H9 (cell line): ENCODE measurements around the gene ZNF200. TPM values are rescaled to one million over a fixed set of nuclear protein-coding genes. Genes with fewer than 3 reads are reported as not detected.

Source experiments
- DNase-seq: peaks from one replicate; pipeline ENCODE4 v3.0.0-alpha.2; 2017
- H2AFZ ChIP-seq: one replicate; pipeline ENCODE4 v1.6.1; 2013; ENCODE audit warnings: mild to moderate bottlenecking, low read length, control low read depth, moderate library complexity
- H2AK5ac ChIP-seq: 2 replicates; pipeline ENCODE4 v1.6.1; 2013; ENCODE audit warnings: low read length, control low read depth, mixed read lengths; ENCODE audit not compliant: insufficient read length
- H2BK120ac ChIP-seq: one replicate; pipeline ENCODE4 v1.6.1; 2013; ENCODE audit warnings: low read depth, mild to moderate bottlenecking, low read length, control low read depth, inconsistent platforms; ENCODE audit not compliant: poor library complexity, severe bottlenecking
- H2BK12ac ChIP-seq: 2 replicates; pipeline ENCODE4 v1.6.1; 2013; ENCODE audit warnings: low read length, control low read depth, mixed read lengths, low read depth; ENCODE audit not compliant: insufficient read length
- H2BK15ac ChIP-seq: 2 replicates; pipeline ENCODE4 v1.6.1; 2013; ENCODE audit warnings: low read depth, low read length, control low read depth
- H2BK20ac ChIP-seq: one replicate; pipeline ENCODE4 v1.6.1; 2013; ENCODE audit warnings: low read depth, mild to moderate bottlenecking, low read length, control low read depth, inconsistent platforms; ENCODE audit not compliant: poor library complexity, severe bottlenecking
- H2BK5ac ChIP-seq: 2 replicates; pipeline ENCODE4 v1.6.1; 2013; ENCODE audit warnings: low read length, control low read depth, mixed read lengths; ENCODE audit not compliant: insufficient read length
- H3K14ac ChIP-seq: 2 replicates; pipeline ENCODE4 v1.6.1; 2013; ENCODE audit warnings: low read length, control low read depth; ENCODE audit not compliant: insufficient read depth
- H3K18ac ChIP-seq: 2 replicates; pipeline ENCODE4 v1.6.1; 2013; ENCODE audit warnings: low read depth, mild to moderate bottlenecking, mixed read lengths, low read length, control low read depth; ENCODE audit not compliant: insufficient read length
- H3K23ac ChIP-seq: 2 replicates; pipeline ENCODE4 v1.6.1; 2013; ENCODE audit warnings: low read length, control low read depth, mixed read lengths, low read depth; ENCODE audit not compliant: insufficient read length
- H3K23me2 ChIP-seq: 2 replicates; pipeline ENCODE4 v1.6.1; 2013; ENCODE audit warnings: low read depth, mild to moderate bottlenecking, mixed read lengths, low read length, control low read depth; ENCODE audit not compliant: insufficient read length, poor library complexity, severe bottlenecking
- H3K27ac ChIP-seq: 2 replicates; pipeline ENCODE4 v1.5.1; 2013; ENCODE audit warnings: low read length, control low read depth, mixed read lengths, low read depth; ENCODE audit not compliant: insufficient read length
- H3K27me3 ChIP-seq: 2 replicates; pipeline ENCODE4 v1.6.1; 2013; ENCODE audit warnings: low read length, control low read depth, inconsistent platforms; ENCODE audit not compliant: insufficient read depth
- H3K4ac ChIP-seq: 2 replicates; pipeline ENCODE4 v1.6.1; 2013; ENCODE audit warnings: low read depth, mild to moderate bottlenecking, control low read depth, inconsistent platforms, low read length, moderate library complexity
- H3K4me1 ChIP-seq: 2 replicates; pipeline ENCODE4 v1.6.1; 2013; ENCODE audit warnings: low read length, control low read depth, inconsistent platforms; ENCODE audit not compliant: insufficient read depth
- H3K4me2 ChIP-seq: 2 replicates; pipeline ENCODE4 v1.6.1; 2013; ENCODE audit warnings: low read length, control low read depth, mixed read lengths; ENCODE audit not compliant: insufficient read length, insufficient read depth
- H3K56ac ChIP-seq: 2 replicates; pipeline ENCODE4 v1.6.1; 2013; ENCODE audit warnings: low read depth, mild to moderate bottlenecking, mixed read lengths, low read length, control low read depth; ENCODE audit not compliant: insufficient read length
- H3K79me1 ChIP-seq: 2 replicates; pipeline ENCODE4 v1.6.1; 2013; ENCODE audit warnings: low read depth, mild to moderate bottlenecking, moderate library complexity, low read length, control low read depth, inconsistent platforms; ENCODE audit not compliant: insufficient read depth, poor library complexity, severe bottlenecking
- H3K79me2 ChIP-seq: 2 replicates; pipeline ENCODE4 v1.6.1; 2013; ENCODE audit warnings: low read length, control low read depth, inconsistent platforms; ENCODE audit not compliant: insufficient read depth
- H3K9ac ChIP-seq: 2 replicates; pipeline ENCODE4 v1.6.1; 2013; ENCODE audit warnings: low read length, control low read depth, mixed read lengths; ENCODE audit not compliant: insufficient read length; ENCODE audit errors: extremely low read depth
- H3K9me3 ChIP-seq: one replicate; pipeline ENCODE4 v1.6.1; 2013; ENCODE audit warnings: low read depth, low read length, inconsistent platforms; ENCODE audit not compliant: control insufficient read depth
- H3T11ph ChIP-seq: one replicate; pipeline ENCODE4 v1.6.1; 2013; ENCODE audit warnings: mild to moderate bottlenecking, low read length, control low read depth, inconsistent platforms
- H4K20me1 ChIP-seq: one replicate; pipeline ENCODE4 v1.6.1; 2013; ENCODE audit not compliant: control insufficient read depth, insufficient read length, insufficient read depth
- H4K5ac ChIP-seq: 2 replicates; pipeline ENCODE4 v1.6.1; 2013; ENCODE audit warnings: low read depth, mild to moderate bottlenecking, mixed read lengths, low read length, control low read depth; ENCODE audit not compliant: insufficient read length
- H4K8ac ChIP-seq: replicated peaks from 2 replicates; pipeline ENCODE4 v1.6.1; 2013; ENCODE audit warnings: low read length, control low read depth, mixed read lengths, low read depth; ENCODE audit not compliant: insufficient read length
- H4K91ac ChIP-seq: 2 replicates; pipeline ENCODE4 v1.6.1; 2013; ENCODE audit warnings: low read depth, mild to moderate bottlenecking, moderate library complexity, mixed read lengths, low read length, control low read depth; ENCODE audit not compliant: insufficient read length
- H3K27ac Mint-ChIP-seq, 3 experiments: 2 replicates in 2 of 3; 3 replicates in 1 of 3; pipeline ENCODE4 v1.8.0; 2020 to 2021; ENCODE audit warnings: mixed read lengths in 3 of 3, mild to moderate bottlenecking in 1 of 3, moderate library complexity in 1 of 3
- H3K27me3 Mint-ChIP-seq: 2 replicates; pipeline ENCODE4 v1.8.0; 2021; ENCODE audit warnings: low read depth, mild to moderate bottlenecking, moderate library complexity, mixed read lengths
- H3K36me3 Mint-ChIP-seq, 3 experiments: 2 replicates in 2 of 3; 3 replicates in 1 of 3; pipeline ENCODE4 v1.8.0; 2020 to 2021; ENCODE audit warnings: low read depth in 3 of 3, mixed read lengths in 3 of 3; ENCODE audit not compliant: insufficient read depth in 1 of 3
- H3K4me1 Mint-ChIP-seq, 2 experiments: 2 replicates each; pipeline ENCODE4 v1.8.0; 2020; ENCODE audit warnings: mixed read lengths in 2 of 2
- H3K4me3 Mint-ChIP-seq, 2 experiments: 2 replicates in 1 of 2; 3 replicates in 1 of 2; pipeline ENCODE4 v1.8.0; 2020 to 2021; ENCODE audit warnings: mild to moderate bottlenecking in 2 of 2, mixed read lengths in 2 of 2, moderate library complexity in 1 of 2
- H3K9me3 Mint-ChIP-seq, 2 experiments: 2 replicates in 1 of 2; 3 replicates in 1 of 2; pipeline ENCODE4 v1.8.0; 2020; ENCODE audit warnings: mild to moderate bottlenecking in 2 of 2, mixed read lengths in 2 of 2, moderate library complexity in 1 of 2
- WGBS: extraction: QIAGEN DNeasy Blood & Tissue Kit; methylation state at CpG from one replicate; pipeline ENCODE4 v1.1.7; 2013; ENCODE audit warnings: missing lambda C conversion rate, low lambda C conversion rate, mixed read lengths; ENCODE audit not compliant: insufficient read length; ENCODE audit errors: extremely low coverage; 5-methylcytosine and 5-hydroxymethylcytosine counted together
- total RNA-seq: library from RNA; stranded (reverse); gene quantifications from 2 replicates; pipeline ENCODE4 v1.2.1, GENCODE V29; 2021
- TF ChIP-seq, protein P1 (sequence below): fragments of 200-600 bp; sonication (generic); conservative IDR thresholded peaks from 3 replicates; pipeline ENCODE4 v1.8.0; 2021; ENCODE audit warnings: antibody characterized with exemption, mild to moderate bottlenecking

The ZNF200 gene
- total RNA-seq, 1 experiment from 2014 or later: 14.9 TPM

GRCh38 chr16:3220839-3221238 is 14.1 kb downstream of the ZNF200 start:
- H3K9me3 ChIP-seq: peaks cover 34% of the 10 kb centered on the region
- H2BK5ac ChIP-seq: no peak overlapping the region
- TF ChIP-seq, protein P1, sequence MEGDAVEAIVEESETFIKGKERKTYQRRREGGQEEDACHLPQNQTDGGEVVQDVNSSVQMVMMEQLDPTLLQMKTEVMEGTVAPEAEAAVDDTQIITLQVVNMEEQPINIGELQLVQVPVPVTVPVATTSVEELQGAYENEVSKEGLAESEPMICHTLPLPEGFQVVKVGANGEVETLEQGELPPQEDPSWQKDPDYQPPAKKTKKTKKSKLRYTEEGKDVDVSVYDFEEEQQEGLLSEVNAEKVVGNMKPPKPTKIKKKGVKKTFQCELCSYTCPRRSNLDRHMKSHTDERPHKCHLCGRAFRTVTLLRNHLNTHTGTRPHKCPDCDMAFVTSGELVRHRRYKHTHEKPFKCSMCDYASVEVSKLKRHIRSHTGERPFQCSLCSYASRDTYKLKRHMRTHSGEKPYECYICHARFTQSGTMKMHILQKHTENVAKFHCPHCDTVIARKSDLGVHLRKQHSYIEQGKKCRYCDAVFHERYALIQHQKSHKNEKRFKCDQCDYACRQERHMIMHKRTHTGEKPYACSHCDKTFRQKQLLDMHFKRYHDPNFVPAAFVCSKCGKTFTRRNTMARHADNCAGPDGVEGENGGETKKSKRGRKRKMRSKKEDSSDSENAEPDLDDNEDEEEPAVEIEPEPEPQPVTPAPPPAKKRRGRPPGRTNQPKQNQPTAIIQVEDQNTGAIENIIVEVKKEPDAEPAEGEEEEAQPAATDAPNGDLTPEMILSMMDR: no peak
- no peak overlapping the region for H3K56ac ChIP-seq
- Mint-ChIP-seq H3K27ac (no peak overlapping the region), H3K4me3 (no peak overlapping the region), H3K4me1 (no peaks in the 10 kb centered on the region), H3K36me3 (peaks cover 39 to 46% (median 43%) of the 10 kb centered on the region in 3 experiments), H3K9me3 (peaks cover 73 to 81% of the 10 kb centered on the region in 2 experiments), H3K27me3 (peaks cover 11% of the 10 kb centered on the region)
- H3K23me2 ChIP-seq: no peaks in the 10 kb centered on the region
- no peak overlapping the region for H2AK5ac ChIP-seq
- H2BK15ac ChIP-seq: no peak overlapping the region
- no peak overlapping the region for H3K27ac ChIP-seq
- H4K8ac ChIP-seq: no peak overlapping the region
- H3K18ac ChIP-seq: no peak overlapping the region
- H3T11ph ChIP-seq: no peak overlapping the region
- no peaks in the 10 kb centered on the region for H3K27me3 ChIP-seq
- H3K14ac ChIP-seq: no peak overlapping the region
- no CpG with 5 or more reads among the region's 10 CpGs for WGBS
- no peak overlapping the region for H2BK120ac ChIP-seq
- H4K91ac ChIP-seq: no peak overlapping the region
- H2BK20ac ChIP-seq: no peak overlapping the region
- no peak overlapping the region for H3K23ac ChIP-seq
- no peak overlapping the region for H3K4me2 ChIP-seq
- H2BK12ac ChIP-seq: no peak overlapping the region
- H3K79me2 ChIP-seq: no peaks in the 10 kb centered on the region
- no peak overlapping the region for H3K4ac ChIP-seq
- no peak for DNase-seq
- H4K20me1 ChIP-seq: no peaks in the 10 kb centered on the region
- no peak overlapping the region for H3K9ac ChIP-seq
- H2AFZ ChIP-seq: no peak overlapping the region
- H3K79me1 ChIP-seq: no peaks in the 10 kb centered on the region
- H3K4me1 ChIP-seq: no peaks in the 10 kb centered on the region
- no peak overlapping the region for H4K5ac ChIP-seq
